IgD-negative memory B cell (primary cell): ENCODE measurements around the gene ZNF365. TPM values are rescaled to one million over a fixed set of nuclear protein-coding genes. Genes with fewer than 3 reads are reported as not detected.

ENCODE experiments used
- H3K27ac Mint-ChIP-seq, 3 donors: one replicate each; pipeline ENCODE4 v1.8.0; 2020 to 2022; ENCODE audit warnings: mild to moderate bottlenecking in 3 of 3, mixed read lengths in 3 of 3, moderate library complexity in 1 of 3
- H3K27me3 Mint-ChIP-seq: one replicate; pipeline ENCODE4 v1.8.0; 2021; ENCODE audit warnings: mixed read lengths
- H3K36me3 Mint-ChIP-seq: one replicate; pipeline ENCODE4 v1.8.0; 2020; ENCODE audit warnings: mild to moderate bottlenecking, mixed read lengths
- H3K4me1 Mint-ChIP-seq, 3 donors: one replicate each; pipeline ENCODE4 v1.8.0; 2020 to 2022; ENCODE audit warnings: mixed read lengths in 3 of 3, mild to moderate bottlenecking in 1 of 3
- H3K4me3 Mint-ChIP-seq, 4 donors: one replicate each; pipeline ENCODE4 v1.8.0; 2020 to 2022; ENCODE audit warnings: mild to moderate bottlenecking in 4 of 4, mixed read lengths in 4 of 4, moderate library complexity in 3 of 4
- H3K9me3 Mint-ChIP-seq, 3 donors: one replicate each; pipeline ENCODE4 v1.8.0; 2020 to 2021; ENCODE audit warnings: mixed read lengths in 3 of 3, mild to moderate bottlenecking in 1 of 3
- polyA plus RNA-seq: library from polyadenylated mRNA; unstranded; fragments of 300-500 nt; fragmentation: Illumina TruSeq; gene quantifications from one replicate; pipeline ENCODE4 v1.2.3, GENCODE V29; 2021

ZNF365 gene
- polyA plus RNA-seq, 1 donor from 2014 or later, result not detected

DNA sequence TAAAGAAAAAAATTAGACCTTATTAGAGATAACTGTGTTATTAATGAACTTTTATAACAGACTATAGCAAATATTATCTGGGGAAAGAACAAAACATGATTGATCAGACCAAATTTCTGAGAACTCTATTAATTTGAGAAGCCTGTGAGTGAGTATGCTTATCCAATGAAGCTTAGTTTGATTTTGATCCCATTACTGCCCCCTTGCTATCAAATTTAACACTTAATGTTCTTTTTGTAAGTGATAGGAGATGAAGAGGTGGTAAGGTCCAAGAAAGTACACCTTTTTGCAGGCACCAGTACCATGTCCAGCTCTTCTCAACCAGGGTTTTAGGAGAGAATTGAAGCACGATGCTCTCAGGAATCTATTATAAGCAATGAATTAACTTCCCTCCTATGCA, 49.9 kb downstream of the ZNF365 start:
- Mint-ChIP-seq H3K4me3 (no peak overlapping the region), H3K36me3 (no peaks in the 10 kb centered on the region), H3K27me3 (peaks cover 4% of the 10 kb centered on the region), H3K9me3 (no peaks in the 10 kb centered on the region), H3K27ac (no peak overlapping the region), H3K4me1 (no peaks in the 10 kb centered on the region)

DNA sequence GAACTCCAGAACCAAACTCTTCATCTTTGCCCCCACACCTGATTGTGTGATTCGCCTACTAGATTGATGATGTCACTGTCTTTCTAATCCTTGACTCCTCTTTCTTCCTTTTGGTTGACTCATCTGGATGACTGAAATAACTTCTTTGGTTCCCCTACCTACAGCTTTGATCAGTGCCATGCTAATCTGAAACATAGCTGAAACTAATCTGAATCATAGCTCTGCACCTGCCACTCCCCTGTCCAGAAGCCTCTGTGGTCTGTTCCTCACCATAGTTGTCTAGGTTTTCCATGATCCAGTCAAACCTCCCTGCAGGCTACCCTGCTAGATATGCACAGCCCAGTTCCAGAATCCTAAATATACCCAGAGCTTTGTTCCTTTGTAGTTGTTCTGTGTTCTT, 51.9 kb downstream of the ZNF365 start:
- no peaks in the 10 kb centered on the region for H3K36me3 Mint-ChIP-seq
- no peaks in the 10 kb centered on the region for H3K4me1 Mint-ChIP-seq
- H3K4me3 Mint-ChIP-seq, result no peak overlapping the region
- peaks cover 4% of the 10 kb centered on the region for H3K27me3 Mint-ChIP-seq
- H3K9me3 Mint-ChIP-seq, result no peaks in the 10 kb centered on the region
- H3K27ac Mint-ChIP-seq, result no peak overlapping the region

DNA sequence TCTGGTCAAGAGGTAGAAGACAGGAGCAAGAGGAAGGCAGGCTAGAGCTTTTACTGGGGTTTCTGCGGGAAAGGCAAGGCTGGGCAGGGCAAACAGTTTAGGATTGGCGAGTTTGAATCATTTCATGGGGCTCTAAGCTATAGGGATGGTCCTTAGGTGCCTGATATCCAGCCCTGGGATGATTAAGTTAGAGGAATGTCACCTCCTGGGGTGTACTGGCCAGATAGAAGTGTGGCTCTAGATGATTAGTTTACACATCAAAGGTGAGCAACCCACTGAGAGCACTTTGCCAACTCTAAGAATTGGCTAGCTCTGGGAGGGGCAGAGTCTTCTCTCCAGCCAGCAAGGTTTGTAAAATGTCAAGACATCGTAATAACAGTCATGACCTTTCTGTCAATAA, 52.4 kb downstream of the ZNF365 start:
- Mint-ChIP-seq H3K36me3 (no peaks in the 10 kb centered on the region), H3K27me3 (peaks cover 4% of the 10 kb centered on the region), H3K9me3 (no peaks in the 10 kb centered on the region), H3K4me3 (no peak overlapping the region), H3K4me1 (no peaks in the 10 kb centered on the region), H3K27ac (no peak overlapping the region)

DNA sequence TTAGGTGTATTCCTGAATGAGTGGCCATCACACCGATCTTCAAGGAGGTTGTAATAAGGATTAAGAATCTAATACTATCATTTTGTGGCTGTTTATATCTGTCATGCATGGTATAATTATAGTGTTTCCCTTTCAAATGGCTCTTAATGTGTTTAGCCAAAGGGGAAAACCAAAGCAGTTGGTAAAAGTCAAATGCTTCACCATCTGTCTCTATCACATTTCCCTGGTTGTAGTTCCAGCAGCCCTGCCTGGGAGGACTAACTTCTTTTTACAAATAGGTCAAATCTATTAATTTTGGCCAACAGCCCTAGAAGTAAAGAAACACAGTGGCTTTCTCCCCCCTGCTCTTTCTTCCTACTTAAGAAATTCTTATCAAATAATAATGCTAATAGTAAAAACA, 56.7 kb downstream of the ZNF365 start:
- no peaks in the 10 kb centered on the region for H3K27me3 Mint-ChIP-seq
- no peaks in the 10 kb centered on the region for H3K9me3 Mint-ChIP-seq
- H3K36me3 Mint-ChIP-seq, result no peaks in the 10 kb centered on the region
- H3K27ac Mint-ChIP-seq, result no peak overlapping the region
- no peak overlapping the region for H3K4me3 Mint-ChIP-seq
- no peaks in the 10 kb centered on the region for H3K4me1 Mint-ChIP-seq

DNA sequence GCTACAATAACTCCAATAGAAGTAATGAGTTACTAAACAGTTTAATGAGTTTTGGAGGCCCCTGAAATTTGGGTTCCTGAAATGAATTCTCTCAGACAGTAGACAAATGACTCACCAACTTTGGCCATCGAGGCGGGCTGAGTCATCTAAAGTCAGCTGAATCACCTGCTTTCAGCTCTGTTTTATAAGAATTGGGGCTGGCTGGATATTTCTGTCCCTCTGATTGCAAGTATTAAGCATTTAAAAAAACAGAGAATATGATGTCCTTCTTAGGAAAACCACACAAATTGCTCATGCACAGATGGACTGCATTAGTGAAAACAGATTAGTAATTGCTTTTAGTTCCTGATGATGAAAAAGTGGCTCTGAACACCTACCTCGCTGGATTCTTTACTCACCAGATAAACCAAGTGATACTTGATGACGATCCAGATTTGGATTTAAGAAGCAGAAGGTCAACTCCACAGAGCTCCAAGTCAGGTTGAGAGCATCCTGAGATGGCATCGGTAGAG, 59.1 kb downstream of the ZNF365 start:
- Mint-ChIP-seq H3K27ac (no peak overlapping the region), H3K9me3 (no peaks in the 10 kb centered on the region), H3K4me1 (peaks cover 0 to 3% (median 3%) of the 10 kb centered on the region in 3 donors), H3K27me3 (no peaks in the 10 kb centered on the region), H3K36me3 (no peaks in the 10 kb centered on the region), H3K4me3 (no peak overlapping the region)

DNA sequence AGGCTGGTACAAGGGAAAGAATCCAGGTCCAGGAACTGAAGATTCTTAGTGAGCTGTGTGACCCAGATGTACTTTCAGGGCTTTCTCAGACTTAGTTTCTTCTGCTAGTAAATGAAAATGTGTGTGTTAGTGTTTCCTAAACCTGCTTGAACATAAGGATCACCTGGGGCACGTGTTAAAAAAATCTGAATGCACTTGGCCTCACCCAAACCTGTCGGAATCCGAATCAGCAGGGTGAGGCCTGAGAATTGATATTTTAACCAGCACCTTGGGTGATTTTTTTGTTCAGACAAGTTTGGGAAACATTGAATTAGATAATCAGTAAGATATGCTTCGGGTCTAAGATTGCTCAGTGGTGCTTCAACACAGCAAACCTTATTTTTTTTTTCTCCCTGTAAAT, 59.7 kb downstream of the ZNF365 start:
- H3K9me3 Mint-ChIP-seq, result no peaks in the 10 kb centered on the region
- peak overlapping the region in 1 of 3 donors; percentile 10 for H3K27ac Mint-ChIP-seq
- no peaks in the 10 kb centered on the region for H3K36me3 Mint-ChIP-seq
- H3K4me3 Mint-ChIP-seq, result no peak overlapping the region
- peaks cover 0 to 3% (median 3%) of the 10 kb centered on the region in 3 donors for H3K4me1 Mint-ChIP-seq
- no peaks in the 10 kb centered on the region for H3K27me3 Mint-ChIP-seq

DNA sequence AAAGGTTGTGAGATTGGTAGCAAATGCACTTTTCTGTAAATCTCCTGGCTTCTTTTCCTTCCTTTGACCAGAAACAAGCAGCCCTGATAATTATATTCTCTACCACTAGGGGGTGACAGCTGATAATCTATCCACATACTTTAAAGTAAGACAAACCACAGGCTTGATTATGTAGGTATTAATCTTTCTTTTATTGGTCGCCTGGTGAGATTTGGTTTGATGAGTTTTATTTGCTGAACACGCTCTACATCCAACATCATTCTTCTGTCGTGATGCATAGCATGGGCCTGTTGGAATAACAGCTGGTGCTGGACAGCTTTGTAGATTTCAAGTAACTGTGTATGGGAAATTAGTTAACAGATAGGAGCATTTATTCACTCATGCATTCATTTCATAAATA, 63.5 kb downstream of the ZNF365 start:
- Mint-ChIP-seq H3K27me3 (peaks cover 2% of the 10 kb centered on the region), H3K4me1 (peaks cover 0 to 3% (median 3%) of the 10 kb centered on the region in 3 donors), H3K9me3 (no peaks in the 10 kb centered on the region), H3K36me3 (no peaks in the 10 kb centered on the region), H3K4me3 (no peak overlapping the region), H3K27ac (no peak overlapping the region)

DNA sequence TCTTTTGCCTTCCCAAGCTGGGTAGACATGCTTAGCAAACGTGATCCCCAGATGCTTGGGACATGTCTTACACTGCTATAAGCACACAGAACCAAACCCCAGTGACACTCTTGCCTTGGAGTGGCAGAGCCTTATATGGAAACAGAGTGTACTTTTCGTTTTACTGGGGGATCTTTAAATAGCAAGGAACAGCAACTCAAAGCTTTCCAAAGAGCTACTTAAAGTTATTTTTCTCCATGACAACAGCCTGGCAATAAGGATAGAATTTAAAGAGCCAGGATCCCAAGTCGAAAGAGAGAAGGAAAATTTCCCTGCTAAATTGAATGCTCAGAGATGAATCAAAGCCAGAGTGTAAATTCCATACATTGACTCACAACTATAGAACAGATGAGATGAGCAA, 67.8 kb downstream of the ZNF365 start:
- no peak overlapping the region for H3K4me3 Mint-ChIP-seq
- peaks cover 8% of the 10 kb centered on the region for H3K27me3 Mint-ChIP-seq
- no peak overlapping the region for H3K27ac Mint-ChIP-seq
- H3K36me3 Mint-ChIP-seq, result no peaks in the 10 kb centered on the region
- peaks cover 0 to 3% (median 3%) of the 10 kb centered on the region in 3 donors for H3K4me1 Mint-ChIP-seq
- H3K9me3 Mint-ChIP-seq, result no peaks in the 10 kb centered on the region

DNA sequence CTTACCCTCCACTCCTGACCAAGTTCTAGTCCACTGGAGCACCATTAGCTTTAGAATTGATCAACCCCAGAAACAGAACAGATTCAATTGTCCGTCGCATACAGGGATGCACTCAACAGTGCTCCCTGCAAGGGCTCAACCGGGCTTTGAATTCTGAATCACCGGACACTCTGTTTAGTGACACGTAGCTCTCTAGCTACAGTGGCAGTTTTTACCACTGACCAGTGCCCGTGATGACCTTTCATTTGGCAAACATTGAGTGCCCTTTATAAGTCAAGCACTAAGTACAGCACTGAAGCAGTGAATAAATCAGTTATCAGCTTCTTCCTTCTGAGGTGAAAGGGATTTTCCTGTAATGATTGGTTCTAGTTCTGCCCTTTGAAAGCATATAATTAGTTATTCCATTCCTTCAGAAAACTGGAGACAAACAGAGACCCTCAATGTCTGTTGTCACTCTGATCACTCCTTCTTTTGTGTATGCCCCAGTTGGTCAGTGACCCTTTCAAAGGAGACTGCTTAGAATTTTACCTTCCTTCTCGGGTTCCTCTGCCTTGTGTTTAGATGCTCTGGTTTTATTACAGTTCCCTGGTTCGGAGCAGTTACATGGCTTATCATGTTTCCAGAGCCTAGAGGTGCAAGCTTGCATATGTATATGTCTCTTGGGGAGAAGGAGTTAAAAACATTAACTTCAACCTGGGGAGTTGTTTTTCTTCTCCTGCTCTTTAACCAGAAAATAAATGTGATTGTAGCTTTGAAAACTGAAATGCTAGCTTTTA, 68.9 kb downstream of the ZNF365 start:
- Mint-ChIP-seq H3K27ac (no peak overlapping the region), H3K9me3 (no peaks in the 10 kb centered on the region), H3K27me3 (peaks cover 8% of the 10 kb centered on the region), H3K36me3 (no peaks in the 10 kb centered on the region), H3K4me1 (no peaks in the 10 kb centered on the region), H3K4me3 (no peak overlapping the region)

DNA sequence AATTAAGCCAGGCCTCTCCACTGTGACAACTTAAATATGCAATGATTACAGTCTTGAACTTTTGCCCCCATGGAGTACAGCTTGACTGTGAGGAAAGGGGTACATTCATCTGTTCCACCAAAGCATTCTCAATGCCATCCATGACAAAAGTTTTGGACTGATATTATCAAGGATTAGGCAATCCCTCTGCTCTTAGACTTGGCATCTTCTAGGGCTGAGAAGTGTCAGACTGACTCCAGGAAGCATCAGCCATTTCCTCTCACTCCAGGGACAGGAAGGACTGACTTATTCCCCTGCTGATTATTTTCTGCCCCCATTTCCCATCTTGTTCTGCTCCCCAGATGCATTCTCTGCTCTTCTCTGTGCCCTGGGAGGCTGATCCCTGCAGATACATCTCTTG, 69.7 kb downstream of the ZNF365 start:
- no peaks in the 10 kb centered on the region for H3K4me1 Mint-ChIP-seq
- H3K27ac Mint-ChIP-seq, result no peak overlapping the region
- H3K4me3 Mint-ChIP-seq, result no peak overlapping the region
- H3K9me3 Mint-ChIP-seq, result no peaks in the 10 kb centered on the region
- peaks cover 1% of the 10 kb centered on the region for H3K36me3 Mint-ChIP-seq
- peaks cover 9% of the 10 kb centered on the region for H3K27me3 Mint-ChIP-seq

DNA sequence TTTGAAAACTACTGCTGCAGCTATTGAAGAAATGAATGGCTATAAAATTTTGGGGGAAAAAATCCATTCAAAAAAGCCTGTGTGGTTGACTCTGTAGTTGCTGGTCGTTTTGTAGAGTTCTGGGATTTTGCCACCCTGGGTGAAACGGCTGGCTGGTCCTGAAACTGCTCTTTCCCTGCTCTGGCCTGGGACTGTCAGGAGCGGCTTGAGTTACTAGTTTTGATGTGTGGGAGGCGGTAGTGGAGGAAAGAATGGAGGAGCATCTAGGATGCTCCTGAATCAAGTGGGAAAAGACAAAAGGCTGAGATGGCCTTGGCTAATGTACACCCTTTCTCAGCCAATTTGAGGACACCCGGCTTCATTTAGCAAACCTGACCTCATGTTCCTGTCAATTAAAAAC, 72.5 kb downstream of the ZNF365 start:
- Mint-ChIP-seq H3K4me3 (no peak overlapping the region), H3K36me3 (peaks cover 1% of the 10 kb centered on the region), H3K27me3 (peaks cover 7% of the 10 kb centered on the region), H3K27ac (no peak overlapping the region), H3K9me3 (no peaks in the 10 kb centered on the region), H3K4me1 (peaks cover 6 to 9% (median 8%) of the 10 kb centered on the region in 3 donors)

DNA sequence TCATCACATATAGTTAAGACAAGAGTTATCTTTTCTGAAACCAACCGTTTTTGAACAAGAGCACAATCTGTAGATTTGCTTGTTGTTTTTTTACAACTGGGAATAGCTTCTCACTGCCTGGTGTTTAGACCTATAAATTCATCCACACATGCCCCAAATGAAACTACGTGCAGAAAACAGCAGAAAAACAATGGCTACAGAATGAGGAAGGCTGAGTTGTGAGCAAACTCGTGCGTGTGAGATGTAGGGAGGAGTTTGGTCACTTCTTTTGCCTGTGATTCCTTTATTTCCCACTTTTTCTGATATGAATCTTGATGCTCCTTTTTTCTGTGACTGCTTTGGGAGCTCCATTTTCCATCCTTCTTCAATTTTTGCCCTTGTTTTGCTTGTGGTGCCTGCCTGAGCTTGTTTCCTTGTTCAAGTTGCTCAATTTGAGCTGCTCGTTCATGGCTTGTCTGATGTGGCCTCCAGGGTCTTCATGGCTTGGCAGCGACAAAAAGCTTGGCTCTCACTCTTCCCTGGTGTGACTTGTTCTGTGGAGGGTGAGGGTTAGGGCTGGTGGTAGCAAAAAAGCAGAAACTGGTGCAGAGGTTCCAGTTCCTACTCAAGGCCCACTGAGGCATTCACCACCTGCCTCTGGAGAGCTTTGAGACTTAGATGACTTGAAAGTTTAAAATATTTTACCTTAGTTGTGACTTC, 76.9 kb downstream of the ZNF365 start:
- no peak overlapping the region for H3K27ac Mint-ChIP-seq
- H3K9me3 Mint-ChIP-seq, result peaks cover 0 to 3% (median 0%) of the 10 kb centered on the region in 3 donors
- peaks cover 4% of the 10 kb centered on the region for H3K27me3 Mint-ChIP-seq
- peaks cover 6 to 19% (median 10%) of the 10 kb centered on the region in 3 donors for H3K4me1 Mint-ChIP-seq
- H3K36me3 Mint-ChIP-seq, result peaks cover 1% of the 10 kb centered on the region
- peak overlapping the region in 1 of 4 donors; percentile 19 for H3K4me3 Mint-ChIP-seq

DNA sequence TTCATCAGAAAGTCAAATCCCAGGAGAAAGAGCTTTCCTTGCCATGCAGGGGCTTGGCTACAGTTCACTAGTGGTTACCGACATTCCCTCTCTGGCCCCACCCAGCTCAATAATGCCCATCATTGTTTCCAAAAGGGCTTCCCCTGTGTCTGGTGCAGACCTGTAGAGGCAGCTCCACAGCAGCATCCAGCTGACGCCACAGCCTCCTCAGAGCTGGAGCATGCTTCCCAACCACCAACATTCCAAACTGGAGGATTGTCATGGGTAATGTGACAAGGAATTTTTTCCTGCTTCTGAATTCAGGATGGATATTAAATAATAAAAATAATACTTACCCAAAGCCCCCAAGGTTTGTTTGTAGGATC, 77.4 kb downstream of the ZNF365 start:
- Mint-ChIP-seq H3K4me1 (peaks cover 12 to 24% (median 15%) of the 10 kb centered on the region in 3 donors), H3K27me3 (peaks cover 4% of the 10 kb centered on the region), H3K9me3 (peaks cover 0 to 3% (median 0%) of the 10 kb centered on the region in 3 donors), H3K4me3 (no peak overlapping the region), H3K27ac (no peak overlapping the region), H3K36me3 (peaks cover 1% of the 10 kb centered on the region)
